GM21390 (cell line): ENCODE measurements around the gene BCL2.

Experiments
- ATAC-seq: cut with Tn5 transposase; IDR thresholded peaks from one replicate; pipeline ENCODE4 v1.9.1; 2021; ENCODE audit not compliant: unreplicated experiment

BCL2 gene

DNA sequence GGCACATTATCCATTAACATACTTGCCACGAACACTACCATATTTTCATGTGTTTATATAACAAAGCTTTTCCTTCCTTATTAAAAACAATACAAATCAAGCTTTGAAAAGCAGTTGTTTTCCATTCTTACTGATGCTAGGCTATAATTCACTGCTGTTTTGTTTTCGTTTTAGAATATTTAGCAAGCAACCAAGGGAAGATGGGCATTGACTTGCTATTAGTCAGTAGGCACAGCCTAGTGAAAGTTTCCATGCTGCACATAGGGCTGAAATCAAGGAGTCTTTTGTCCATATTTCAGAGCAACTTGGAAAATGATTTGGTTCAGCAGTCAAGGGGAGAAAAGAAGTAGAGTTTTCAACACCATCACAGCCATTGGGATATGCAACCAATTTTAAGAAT is 31.3 kb downstream of the BCL2 start:
- no peak for ATAC-seq

DNA sequence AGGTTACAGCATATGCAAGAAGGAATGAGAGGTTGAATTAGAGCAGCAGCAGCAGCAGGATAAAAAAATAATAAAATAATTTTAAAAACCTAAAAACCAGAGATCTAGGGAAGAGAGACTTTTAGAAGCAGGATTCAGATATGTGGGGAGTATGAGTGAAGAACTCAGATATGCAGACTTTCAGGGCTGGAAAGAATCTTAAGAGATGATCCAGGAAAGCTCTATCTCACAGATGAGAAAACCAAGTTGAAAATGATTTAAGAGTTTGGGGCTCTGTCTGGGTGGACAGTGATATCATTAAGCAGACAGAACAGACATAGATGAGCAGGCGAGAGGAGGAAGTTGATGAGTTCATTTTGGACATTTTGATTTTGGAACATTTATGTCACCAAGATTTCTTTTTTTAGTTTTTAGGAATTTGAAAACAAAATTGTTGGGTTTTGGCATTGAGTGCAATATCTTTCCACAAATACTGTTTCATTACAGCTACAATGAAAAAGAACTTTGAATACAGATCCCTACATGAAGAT is 31.8 kb downstream of the BCL2 start:
- no peak for ATAC-seq

DNA sequence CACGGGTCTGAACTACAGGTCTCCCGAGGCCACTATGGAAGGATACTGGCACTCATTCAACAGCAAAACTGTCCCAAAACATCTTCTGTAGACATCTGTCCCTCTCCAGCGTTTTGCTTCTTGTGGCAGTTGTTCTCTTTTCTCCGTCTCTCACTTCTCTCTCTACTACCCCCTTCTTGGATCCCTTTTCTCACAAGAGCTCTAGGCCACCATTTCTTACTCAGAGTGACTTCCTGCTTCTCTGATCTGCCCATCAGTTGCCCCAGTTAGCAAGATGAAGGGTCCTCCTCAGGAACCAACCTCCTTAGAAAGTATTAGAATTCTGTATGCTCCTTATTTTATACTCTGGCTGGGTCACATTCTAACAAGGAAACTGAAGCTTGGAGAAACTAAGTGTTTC is 32.6 kb downstream of the BCL2 start:
- ATAC-seq = no peak

DNA sequence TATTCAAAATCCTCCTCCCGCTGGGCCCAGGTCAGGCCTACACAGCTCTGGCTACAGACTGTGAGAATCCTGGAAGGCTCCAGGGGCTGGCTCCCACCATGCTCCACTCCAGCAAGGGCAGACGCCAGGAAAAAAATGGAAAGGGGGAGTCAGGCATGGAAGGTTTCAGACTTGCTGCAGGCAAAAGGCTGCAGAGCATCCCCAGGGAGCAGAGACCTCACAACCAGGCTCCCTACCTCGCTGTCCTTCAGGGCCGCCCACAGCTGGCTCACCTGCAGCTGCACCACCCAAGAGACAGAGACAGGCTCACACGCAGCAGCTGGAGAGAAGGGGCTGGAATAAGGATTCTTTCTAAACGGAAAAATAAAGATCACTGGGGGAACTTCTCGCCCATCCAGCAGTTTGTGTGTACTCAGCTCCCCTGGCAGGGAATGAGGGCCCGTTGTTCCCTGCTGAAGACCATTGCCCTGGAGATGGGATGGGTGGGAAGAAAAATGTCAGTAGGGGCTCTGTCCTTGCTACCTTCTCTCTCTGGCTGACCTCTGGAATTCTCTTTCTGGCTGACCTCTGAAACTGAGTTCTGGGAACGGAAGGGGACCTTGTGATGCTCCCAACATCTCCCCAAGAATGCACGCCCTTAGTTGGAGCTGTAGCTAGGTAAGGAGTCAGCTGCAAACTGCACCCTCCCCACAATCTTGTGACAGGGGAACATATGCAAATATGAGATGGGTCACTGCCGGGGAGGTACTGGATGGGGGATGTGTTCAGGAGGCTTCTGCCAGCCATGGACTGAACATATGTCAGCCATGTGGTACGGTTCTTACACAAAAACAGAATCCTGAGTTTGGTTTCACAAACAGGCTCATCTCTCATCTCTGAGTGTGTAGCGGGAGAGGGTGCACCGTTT is 34.5 kb downstream of the BCL2 start:
- peak; percentile 92 for ATAC-seq

DNA sequence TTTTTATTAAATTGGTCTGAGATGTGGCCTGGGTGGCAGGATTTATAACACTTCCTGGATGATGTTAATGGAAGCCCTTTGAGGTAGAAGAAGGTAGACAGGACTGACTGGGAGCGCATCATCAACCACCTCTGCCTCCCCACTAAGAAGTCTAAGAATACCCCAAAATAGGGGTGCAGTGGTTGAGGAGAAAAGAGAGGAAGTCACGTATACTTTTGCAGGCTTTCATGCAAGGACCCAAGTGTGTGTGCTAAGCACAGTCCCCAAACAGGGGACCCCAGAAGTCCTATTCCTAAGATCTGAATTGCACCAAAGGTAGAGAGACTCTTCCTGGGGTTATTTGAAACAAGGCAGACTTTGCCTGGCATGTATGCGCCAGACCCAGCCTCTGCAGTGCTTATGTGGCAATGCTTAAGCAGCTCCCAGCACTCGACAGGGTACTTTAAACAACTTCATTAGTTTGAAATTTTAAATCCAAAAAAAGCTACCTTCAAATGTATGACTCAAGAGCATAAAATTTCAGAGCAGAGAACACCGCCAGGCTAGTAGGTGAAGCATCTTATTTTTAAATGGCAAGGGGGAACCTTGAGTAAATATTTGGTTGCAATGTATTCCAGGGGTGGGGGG is 35.3 kb downstream of the BCL2 start:
- no peak for ATAC-seq

DNA sequence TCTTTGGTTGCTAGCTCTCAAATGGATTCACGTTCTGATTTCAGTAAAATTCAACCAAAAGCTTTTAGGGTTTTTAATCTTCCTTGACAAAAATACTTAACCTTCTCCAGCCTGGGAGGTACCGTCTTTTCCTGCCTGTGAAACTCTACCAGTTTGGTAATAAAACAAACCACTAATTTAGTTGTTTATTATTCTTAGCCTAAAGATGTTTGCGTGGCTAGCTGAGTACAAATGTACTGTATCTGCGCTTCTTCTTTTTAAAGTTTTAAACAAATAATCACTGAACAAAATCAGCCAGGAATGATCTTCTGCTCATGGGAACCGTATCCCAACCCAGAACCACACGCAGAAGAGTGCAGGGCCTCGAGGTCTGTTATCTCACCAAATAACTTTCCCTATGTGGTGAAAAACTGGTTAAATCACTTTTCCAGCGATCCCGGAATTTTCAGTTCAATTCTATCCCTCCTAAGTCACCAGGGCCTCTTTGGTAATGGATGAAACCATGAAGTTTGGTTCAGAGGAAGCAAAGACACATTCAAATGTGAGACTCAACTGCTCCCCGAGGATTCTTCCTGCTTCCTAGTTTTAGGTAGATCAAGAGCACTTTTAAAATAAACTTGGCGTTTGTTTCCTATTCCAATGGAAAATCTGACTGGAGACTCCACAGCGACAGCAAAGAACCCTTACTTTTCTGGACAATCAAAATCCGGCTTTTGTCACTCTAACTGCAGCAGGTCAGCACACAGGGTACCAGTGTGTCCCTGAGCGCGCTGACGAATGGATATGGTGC is 36.1 kb downstream of the BCL2 start:
- no peak for ATAC-seq

DNA sequence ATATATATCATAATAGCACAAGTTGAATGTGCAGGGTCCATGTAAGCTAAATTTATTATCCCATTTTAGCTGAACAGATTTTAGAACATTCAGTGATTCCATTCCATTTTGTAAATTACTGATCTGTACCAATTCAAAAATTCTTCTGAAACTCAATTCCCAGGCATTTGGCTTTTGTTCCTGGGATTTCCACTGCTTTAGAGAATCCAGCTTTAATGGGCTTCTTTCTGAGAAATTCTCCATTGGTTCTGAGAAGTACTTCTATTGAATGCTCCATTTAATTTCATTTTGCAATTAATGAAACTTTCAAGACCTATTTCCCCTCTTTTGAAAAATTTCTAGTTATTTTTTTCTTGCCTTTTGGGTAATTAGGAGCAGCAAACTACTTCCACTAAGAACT is 36.8 kb downstream of the BCL2 start:
- ATAC-seq = no peak

DNA sequence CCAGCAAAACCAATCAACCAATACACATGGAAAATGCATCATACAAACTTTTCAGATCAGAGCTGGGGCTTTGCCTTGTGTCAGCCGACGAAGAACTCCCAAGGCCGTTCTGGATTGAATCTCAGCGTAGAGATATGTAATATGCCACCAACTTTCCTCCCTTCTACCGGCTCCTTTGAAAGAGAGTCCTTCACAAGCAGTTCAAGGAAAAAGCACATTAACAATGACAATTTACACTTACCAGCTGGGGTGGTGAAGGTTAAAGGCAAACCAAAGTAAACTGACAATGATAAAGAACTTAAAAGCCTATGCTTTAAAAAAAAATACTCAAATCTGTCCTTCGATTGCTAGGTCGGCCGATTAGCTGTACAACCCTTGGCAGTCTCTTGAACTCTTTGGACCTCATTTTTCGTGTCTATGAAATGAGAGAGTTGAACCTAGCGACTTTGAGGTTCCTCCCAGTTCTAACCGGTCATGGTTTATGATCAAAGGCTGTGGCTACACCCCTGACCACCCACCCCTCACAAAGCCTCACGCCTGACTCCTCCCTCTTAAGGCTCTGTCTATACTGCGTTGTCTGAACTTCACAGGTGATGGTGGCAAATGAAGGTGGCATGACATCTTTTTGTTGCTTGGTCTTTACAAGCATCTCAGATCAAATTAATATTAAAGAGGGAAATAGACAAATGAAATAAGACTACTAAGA is 46.2 kb downstream of the BCL2 start:
- ATAC-seq = no peak

DNA sequence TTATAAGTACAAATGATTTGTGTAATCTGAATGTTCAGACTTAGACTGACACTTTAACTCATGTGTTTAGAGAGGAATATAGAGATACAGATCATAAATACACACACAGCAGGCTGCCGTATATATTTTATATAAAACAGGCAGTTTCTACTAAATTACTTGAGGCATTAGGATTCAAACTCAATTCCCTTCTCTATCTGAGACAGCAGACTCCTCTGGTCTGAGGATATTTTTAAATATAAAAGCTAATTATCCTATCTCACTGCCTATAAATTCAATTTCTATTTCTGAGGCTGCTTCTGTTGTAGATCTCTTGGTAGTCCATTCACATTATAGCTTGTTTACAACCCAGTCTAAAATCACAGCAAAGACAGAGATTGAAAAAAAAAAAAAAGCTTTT is 46.9 kb downstream of the BCL2 start:
- no peak for ATAC-seq

DNA sequence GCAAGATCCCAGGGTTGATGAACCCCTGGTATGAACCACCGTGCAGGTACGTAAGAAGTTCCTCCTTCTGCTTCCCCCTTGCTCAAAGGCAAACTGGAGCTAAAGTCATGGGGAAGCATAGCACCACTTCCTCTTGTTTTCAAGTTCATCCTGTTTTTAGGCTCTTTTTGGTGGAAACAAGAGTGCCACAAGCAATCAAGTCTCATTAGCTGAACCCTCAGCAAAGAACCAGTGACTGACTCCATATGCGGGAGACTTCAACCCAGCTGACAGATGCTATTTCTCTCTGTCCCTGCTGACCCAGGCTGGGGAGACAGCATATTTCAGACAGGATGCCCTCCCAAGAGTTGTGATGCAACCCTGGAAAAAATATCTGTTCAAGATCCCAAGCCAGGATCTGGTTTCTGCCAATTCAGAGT is 47.7 kb downstream of the BCL2 start:
- ATAC-seq = no peak

DNA sequence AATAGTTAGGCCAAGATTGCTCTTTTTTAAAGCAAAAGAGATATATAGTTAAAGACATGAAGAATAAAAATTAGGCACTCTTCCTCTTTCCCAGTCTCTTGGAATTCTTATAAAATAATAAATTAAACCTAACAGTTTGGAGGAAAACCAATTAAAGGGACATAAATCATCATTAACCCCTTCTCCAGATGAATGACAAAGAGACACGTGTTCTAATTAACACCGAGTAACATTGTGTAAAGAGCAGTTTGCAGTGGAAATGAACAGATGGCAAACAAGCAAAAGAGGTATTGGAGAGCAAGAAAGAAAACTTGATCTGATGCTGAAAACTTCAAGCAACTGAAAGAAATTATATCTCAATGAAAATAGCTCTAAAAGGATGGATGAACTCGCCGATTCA is 48.4 kb downstream of the BCL2 start:
- no peak for ATAC-seq

DNA sequence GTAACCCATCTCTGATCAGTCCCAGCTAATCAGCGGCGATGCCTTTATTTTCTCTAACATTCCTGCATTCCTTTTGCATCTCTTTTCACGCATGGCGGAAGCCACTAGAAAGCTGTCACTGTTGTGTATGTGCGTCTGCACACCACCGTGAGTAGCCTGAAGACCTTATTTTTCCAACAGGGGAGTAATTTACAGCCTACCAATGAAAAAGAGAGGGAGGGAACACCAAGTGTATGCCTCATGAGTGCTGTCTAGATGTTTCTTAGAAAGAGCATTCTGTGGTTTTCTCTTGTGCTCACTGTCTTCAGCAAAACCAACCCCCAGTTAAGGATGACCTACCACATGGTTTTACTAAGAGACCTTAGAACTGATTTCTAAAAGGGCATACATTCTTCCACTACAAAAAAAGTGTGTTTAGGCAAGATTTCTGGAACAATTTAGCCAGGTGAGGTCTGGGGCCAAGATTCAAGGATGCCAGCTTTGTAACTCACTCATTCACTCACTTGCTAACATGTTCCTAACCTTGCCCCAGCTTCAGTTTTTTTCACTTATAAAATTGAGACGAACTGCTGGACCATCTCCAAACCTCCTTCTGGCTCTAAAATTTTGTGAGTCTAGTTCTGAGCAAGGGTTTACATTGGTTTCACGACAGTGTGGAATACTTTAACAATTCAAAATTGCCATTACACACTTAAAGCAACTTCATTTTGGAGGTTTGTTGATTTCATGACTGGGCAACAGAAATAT is 51.4 kb downstream of the BCL2 start:
- peak; percentile 67 for ATAC-seq

DNA sequence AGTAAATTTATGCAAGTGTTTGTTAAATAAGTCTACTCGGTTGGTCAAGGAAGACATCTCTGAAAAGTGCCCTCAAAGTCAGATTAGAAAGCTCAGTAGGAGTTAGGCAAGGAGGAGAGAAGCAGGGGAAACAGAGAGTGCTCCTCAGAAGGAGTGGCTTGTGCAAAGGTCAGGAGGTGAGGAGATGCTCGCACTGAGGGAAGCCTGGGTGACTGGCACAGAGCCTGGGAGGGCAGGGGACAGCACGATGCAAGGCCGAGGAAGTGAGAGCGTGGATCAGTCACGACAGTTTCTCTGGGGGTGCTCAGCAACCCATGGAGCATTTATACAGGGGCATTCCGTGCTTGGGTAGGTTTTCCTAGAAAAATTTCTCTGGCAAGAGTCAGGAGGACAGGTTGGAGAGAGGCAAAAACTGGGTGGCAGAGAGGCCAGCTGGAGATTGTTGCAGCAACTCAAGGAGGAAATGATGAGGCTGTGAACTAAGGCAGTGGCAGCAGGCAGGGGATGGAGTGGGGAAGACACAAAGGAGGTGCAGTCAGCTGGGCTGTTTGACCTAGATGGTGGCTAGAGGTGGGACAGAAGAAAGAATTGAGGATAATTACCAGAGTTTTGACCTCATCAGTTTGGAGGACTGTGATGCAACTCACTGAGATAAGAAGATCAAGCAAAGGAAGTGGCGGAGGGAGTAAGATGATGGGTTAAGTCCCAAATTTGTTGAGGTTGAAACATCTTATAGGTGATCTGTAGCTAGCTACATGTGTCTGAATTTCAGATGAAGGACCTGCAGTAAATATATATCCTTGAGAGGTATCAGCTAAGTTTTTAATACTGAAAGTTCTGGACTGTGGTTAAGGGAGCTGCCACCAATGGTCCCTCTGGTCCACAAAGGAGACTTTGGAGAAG is 52.4 kb downstream of the BCL2 start:
- ATAC-seq = no peak

DNA sequence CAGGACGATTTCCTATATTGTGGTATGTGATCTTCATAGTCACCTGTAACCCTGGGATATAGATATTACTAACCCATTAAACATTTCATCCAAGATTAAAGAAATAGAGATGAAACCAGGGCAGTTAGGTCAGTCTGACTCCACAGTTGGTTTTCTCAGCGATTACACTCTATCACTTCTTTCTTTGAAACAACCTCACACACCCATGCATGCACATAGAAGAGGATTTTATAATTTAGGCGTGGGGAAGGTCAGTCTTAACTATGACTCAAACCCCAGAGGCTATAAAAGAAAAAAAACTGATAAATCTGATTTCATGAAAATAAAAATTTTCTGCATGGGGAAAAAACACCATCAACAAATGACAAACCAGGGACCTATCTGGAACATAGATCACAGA is 54.2 kb downstream of the BCL2 start:
- no peak for ATAC-seq

DNA sequence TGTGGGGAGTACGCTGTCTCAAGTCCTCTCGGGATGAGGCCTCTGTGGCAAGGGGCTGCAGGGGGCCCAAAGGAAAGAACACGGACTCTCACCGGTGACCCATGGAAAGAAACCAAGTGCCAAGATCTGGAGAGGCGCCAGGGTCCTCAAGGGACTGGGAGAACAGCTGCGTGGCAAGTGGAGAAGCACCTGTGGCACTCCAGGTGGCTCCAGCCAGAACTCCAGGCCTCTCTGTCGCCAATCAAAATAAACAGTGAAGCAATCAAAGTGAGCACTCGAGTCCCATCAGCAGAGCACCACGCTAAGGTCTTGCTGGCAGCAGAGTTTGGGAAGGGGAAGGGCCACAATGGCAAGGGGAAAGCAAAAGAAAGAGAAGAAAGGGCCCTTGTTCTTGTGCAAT is 54.7 kb downstream of the BCL2 start:
- no peak for ATAC-seq

DNA sequence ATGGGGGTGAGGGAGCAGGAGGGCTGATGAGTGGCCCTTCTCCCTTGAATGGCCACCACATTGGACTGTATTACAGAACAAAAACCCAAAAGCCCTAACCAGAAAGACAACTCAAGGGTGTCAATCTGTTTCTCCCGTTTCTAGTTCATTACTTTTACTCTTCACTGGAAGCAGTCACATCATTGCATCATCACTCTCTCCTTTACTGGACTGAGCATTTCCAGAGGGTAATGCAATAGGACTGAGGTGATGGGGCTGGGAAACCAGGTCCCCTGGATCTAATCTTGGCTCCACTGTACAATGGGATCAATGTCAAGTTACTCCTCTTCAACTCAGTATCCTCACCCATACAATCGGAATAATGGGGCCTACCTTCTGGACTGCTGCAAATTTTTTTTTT is 56.1 kb downstream of the BCL2 start:
- no peak for ATAC-seq

DNA sequence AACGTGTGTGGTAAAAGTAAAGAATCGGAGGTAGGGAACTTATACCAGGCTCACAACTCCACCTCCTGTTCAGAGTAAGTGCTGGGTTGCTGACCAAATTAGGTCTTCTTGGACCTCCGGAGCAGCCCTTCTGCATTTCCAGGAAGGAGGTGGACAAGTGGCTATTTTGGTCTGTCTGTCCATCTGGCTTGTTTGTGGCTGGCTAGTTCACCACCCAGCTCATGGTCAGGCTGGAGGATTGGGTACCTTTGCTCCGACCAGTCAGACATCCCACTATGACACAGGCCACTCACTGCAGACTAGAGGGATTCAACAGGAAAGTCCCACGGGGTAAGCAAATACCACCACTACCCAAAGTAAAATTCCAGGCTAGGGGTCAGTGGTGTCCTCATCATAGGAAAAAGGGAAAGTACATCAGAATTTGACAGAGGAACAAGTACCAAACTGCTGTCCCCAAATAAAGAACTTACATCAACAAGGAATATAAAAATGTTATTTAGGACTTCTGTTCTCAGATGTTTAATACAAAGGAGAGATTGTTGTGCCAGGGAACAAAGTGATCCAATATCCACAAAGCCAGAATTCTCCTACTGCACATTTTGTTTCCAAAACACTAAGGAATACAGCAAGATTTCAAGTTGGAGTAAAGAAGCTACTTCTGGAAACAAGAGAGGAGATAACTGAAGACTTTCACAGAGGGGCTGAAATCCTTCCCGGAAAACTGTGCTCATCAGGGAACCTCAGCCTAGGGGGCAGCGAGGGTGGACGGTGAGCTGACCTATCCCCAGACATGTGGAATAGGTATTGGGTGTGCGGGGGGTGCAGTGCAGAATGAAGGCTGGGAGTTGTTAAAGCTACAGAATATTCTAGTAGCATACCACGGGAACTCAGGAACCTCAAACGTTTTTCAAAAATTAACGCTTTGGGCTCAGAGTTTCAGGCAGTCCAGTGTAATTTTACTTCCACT is 56.9 kb downstream of the BCL2 start:
- ATAC-seq = no peak

DNA sequence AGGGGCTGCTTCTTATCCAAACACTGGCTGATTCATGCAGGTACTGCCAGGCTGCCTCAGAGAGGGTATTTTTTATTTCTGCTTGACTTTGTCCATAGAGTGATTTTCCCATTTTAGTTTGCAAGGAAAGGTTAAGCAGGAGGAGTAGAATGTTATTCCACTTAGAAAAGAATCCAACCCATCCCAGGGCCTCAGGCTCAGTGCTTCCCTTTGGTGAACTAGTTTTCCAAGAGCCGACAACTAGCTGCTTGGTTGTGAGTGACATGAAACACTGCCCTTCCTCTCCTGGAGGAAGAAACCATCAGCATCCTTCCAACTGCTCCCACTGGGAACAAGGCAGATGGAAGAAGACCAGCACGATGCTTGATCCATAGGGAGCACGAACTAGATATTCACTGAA is 58.5 kb downstream of the BCL2 start:
- ATAC-seq = no peak
